ENCODE data around the gene CALR3. TPM values are rescaled to one million over a fixed set of nuclear protein-coding genes. Genes with fewer than 3 reads are reported as not detected.

The CALR3 gene
- total RNA-seq, 2 donors from 2014 or later = 0.91 to 10.1 TPM

GRCh38 chr19:16446724-16447368, 49.1 kb downstream of the CALR3 start:
- WGBS = 39% methylated on average over 9 of the region's 9 CpGs
- intact Hi-C loops (cut with DNase I) = no loop called here
- no peak for DNase-seq (ENCODE audit: low spot score)

GRCh38 chr19:16446108-16446723, 49.8 kb downstream of the CALR3 start:
- Histone ChIP-seq H3K9me3 (no peaks in the 10 kb centered on the region), H3K4me3 (no peak overlapping the region), H3K27ac (no peak overlapping the region), H3K4me1 (replicated peaks) (peaks cover 6% of the 10 kb centered on the region), H3K36me3 (no peaks in the 10 kb centered on the region), H3K27me3 (replicated peaks; ENCODE audit: insufficient read depth) (no peaks in the 10 kb centered on the region)
- no peak for DNase-seq (ENCODE audit: low spot score)
- intact Hi-C loops (cut with DNase I) = no loop called here
- WGBS = 81% methylated on average over 13 of the region's 13 CpGs
- no peak for TF ChIP-seq CTCF (IDR thresholded peaks at IDR 0.05)
- no peak for TF ChIP-seq POLR2AphosphoS5 (IDR thresholded peaks at IDR 0.05)
- no peak for TF ChIP-seq POLR2A (IDR thresholded peaks at IDR 0.05)

More at GRCh38 chr19:16446724-16447368, 49.1 kb downstream of the CALR3 start:
- Histone ChIP-seq H3K4me1 (replicated peaks) (peaks cover 6% of the 10 kb centered on the region), H3K4me3 (no peak overlapping the region), H3K36me3 (no peaks in the 10 kb centered on the region), H3K9me3 (no peaks in the 10 kb centered on the region), H3K27ac (no peak overlapping the region), H3K27me3 (replicated peaks; ENCODE audit: insufficient read depth) (no peaks in the 10 kb centered on the region)
- TF ChIP-seq POLR2AphosphoS5 (IDR thresholded peaks at IDR 0.05) (peak; percentile 61), CTCF (IDR thresholded peaks at IDR 0.05) (no peak), POLR2A (IDR thresholded peaks at IDR 0.05) (no peak)

- WGBS = 88% methylated on average over 14 of the region's 14 CpGs
These were observed 50.5 kb downstream of the CALR3 start for GRCh38 chr19:16445238-16446107.

GRCh38 chr19:16444269-16444600, 51.7 kb downstream of the CALR3 start:
- no peak for DNase-seq (ENCODE audit: low spot score)
- TF ChIP-seq POLR2AphosphoS5 (IDR thresholded peaks at IDR 0.05) (no peak), POLR2A (IDR thresholded peaks at IDR 0.05) (no peak), CTCF (IDR thresholded peaks at IDR 0.05) (no peak)
- Histone ChIP-seq H3K9me3 (no peaks in the 10 kb centered on the region), H3K27ac (no peak overlapping the region), H3K36me3 (peaks cover 0 to 1% of the 10 kb centered on the region in 2 donors), H3K4me1 (replicated peaks) (peaks cover 6% of the 10 kb centered on the region), H3K27me3 (replicated peaks; ENCODE audit: insufficient read depth) (no peaks in the 10 kb centered on the region), H3K4me3 (no peak overlapping the region)
- WGBS = 65% methylated on average over 2 of the region's 2 CpGs
- intact Hi-C loops (cut with DNase I) = no loop called here

More at GRCh38 chr19:16445238-16446107, 50.5 kb downstream of the CALR3 start:
- H3K36me3 ChIP-seq = no peaks in the 10 kb centered on the region
- intact Hi-C loops (cut with DNase I) = no loop called here
- no peak for DNase-seq (ENCODE audit: low spot score)
- no peaks in the 10 kb centered on the region for H3K27me3 ChIP-seq (replicated peaks; ENCODE audit: insufficient read depth)
- H3K4me1 ChIP-seq (replicated peaks) = peaks cover 6% of the 10 kb centered on the region
- TF ChIP-seq CTCF (IDR thresholded peaks at IDR 0.05) (no peak), POLR2AphosphoS5 (IDR thresholded peaks at IDR 0.05) (no peak), POLR2A (IDR thresholded peaks at IDR 0.05) (no peak)
- no peaks in the 10 kb centered on the region for H3K9me3 ChIP-seq
- no peak overlapping the region for H3K27ac ChIP-seq
- H3K4me3 ChIP-seq = no peak overlapping the region
